Measurements from ENCODE around the gene BANF1. TPM values are rescaled to one million over a fixed set of nuclear protein-coding genes. Genes with fewer than 3 reads are reported as not detected.

BANF1 gene
- total RNA-seq, 2 donors from 2014 or later, result 44.4 to 62.3 TPM

GRCh38 chr11:66006134-66006890 lies 4.0 kb downstream of the BANF1 start:
- intact Hi-C loops (cut with DNase I), result no loop called here
- WGBS, 2 donors, result 86% methylated on average over 12 to 13 of the region's 13 CpGs

GRCh38 chr11:66006891-66007176 lies 4.5 kb downstream of the BANF1 start:
- Histone ChIP-seq H3K9me3 (no peaks in the 10 kb centered on the region), H3K4me1 (peaks cover 14% of the 10 kb centered on the region), H3K27me3 (no peaks in the 10 kb centered on the region), H3K27ac (no peak overlapping the region), H3K36me3 (replicated peaks in 1 of 2; ENCODE audit: insufficient read depth in 1 of 2, low read depth in 2 of 2) (no peaks in the 10 kb centered on the region), H3K4me3 (no peak overlapping the region)
- WGBS, 2 donors, result 67% methylated on average over 4 of the region's 4 CpGs; no CpG with 5 or more reads in 1 of the 2 donors
- no peak for ATAC-seq
- no peak for TF ChIP-seq POLR2A (IDR thresholded peaks at IDR 0.05)
- TF ChIP-seq CTCF (IDR thresholded peaks at IDR 0.05), result no peak
- no peak for DNase-seq
- intact Hi-C loops (cut with DNase I), result no loop called here

More at GRCh38 chr11:66006134-66006890, 4.0 kb downstream of the BANF1 start:
- DNase-seq, result no peak
- Histone ChIP-seq H3K27me3 (no peaks in the 10 kb centered on the region), H3K36me3 (replicated peaks in 1 of 2; ENCODE audit: insufficient read depth in 1 of 2, low read depth in 2 of 2) (no peaks in the 10 kb centered on the region), H3K4me3 (no peak overlapping the region), H3K9me3 (no peaks in the 10 kb centered on the region), H3K27ac (no peak overlapping the region), H3K4me1 (peaks cover 14% of the 10 kb centered on the region)
- no peak for ATAC-seq
- TF ChIP-seq POLR2A (IDR thresholded peaks at IDR 0.05), result no peak
- no peak for TF ChIP-seq CTCF (IDR thresholded peaks at IDR 0.05)

DNA sequence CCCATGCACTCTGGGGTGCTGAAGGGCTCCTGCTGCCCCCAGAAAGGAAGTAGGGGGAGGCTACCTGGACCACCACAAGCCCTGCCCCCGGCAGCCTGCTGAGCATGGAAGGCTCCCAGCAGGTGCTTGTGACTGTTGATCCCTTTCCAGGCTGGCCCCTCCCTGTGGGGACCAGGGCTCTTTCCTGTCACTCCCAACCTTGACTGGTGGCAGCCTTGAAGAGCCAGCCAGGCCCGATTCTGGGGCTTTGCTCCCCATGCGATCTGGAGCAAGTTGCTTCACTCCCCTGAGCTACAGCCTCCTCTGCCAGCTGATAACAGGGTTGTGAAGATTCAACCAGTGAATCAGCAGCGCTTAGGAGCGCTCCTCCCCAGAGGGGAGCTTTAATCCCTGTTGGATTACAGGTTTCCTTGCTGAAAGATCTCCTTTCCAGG lies 4.9 kb downstream of the BANF1 start:
- Histone ChIP-seq H3K27me3 (no peaks in the 10 kb centered on the region), H3K4me3 (no peak overlapping the region), H3K9me3 (no peaks in the 10 kb centered on the region), H3K4me1 (peaks cover 14% of the 10 kb centered on the region), H3K36me3 (replicated peaks in 1 of 2; ENCODE audit: insufficient read depth in 1 of 2, low read depth in 2 of 2) (no peaks in the 10 kb centered on the region), H3K27ac (no peak overlapping the region)
- TF ChIP-seq CTCF (IDR thresholded peaks at IDR 0.05) (no peak), POLR2A (IDR thresholded peaks at IDR 0.05) (no peak)
- ATAC-seq (no peak), DNase-seq (no peak)
- intact Hi-C loops (cut with DNase I), result no loop called here
- WGBS, 2 donors, result 35% methylated on average over 5 of the region's 5 CpGs; no CpG with 5 or more reads in 1 of the 2 donors

GRCh38 chr11:66008095-66008467 lies 5.8 kb downstream of the BANF1 start:
- no peaks in the 10 kb centered on the region for H3K36me3 ChIP-seq (replicated peaks in 1 of 2; ENCODE audit: insufficient read depth in 1 of 2, low read depth in 2 of 2)
- DNase-seq (no peak), ATAC-seq (no peak)
- 82 to 88% methylated on average over 2 of the region's 2 CpGs for WGBS, 2 donors
- H3K27ac ChIP-seq, result no peak overlapping the region
- no peaks in the 10 kb centered on the region for H3K9me3 ChIP-seq
- no peaks in the 10 kb centered on the region for H3K27me3 ChIP-seq
- TF ChIP-seq POLR2A (IDR thresholded peaks at IDR 0.05), result no peak
- no peak for TF ChIP-seq CTCF (IDR thresholded peaks at IDR 0.05)
- no peak overlapping the region for H3K4me3 ChIP-seq
- peaks cover 11% of the 10 kb centered on the region for H3K4me1 ChIP-seq
- intact Hi-C loops (cut with DNase I), result no loop called here

Measured in body of pancreas (tissue), 4 donors.